K562 (cell line): ENCODE data around the gene POC1B. TPM values are rescaled to one million over a fixed set of nuclear protein-coding genes. Genes with fewer than 3 reads are reported as not detected.

ENCODE experiments used
- ATAC-seq: fragments of 200-7000 bp; cut with Tn5 transposase; 3 replicates; pipeline ENCODE4 v1.9.1; 2020; ENCODE audit warnings: moderate library complexity
- BruUV-seq: library from RNA; stranded (reverse); fragments of 400-500 nt; replicated peaks from 2 replicates; lab custom pipeline; 2021; lab: Mats Ljungman, UMichigan
- CTCF ChIA-PET: fragments of 300-600 bp; formaldehyde crosslinking; extraction: SDS; loops from one replicate; lab custom pipeline; 2021; ENCODE audit warnings: low intra/inter-chr PET ratio; lab: Yijun Ruan, JAX
- POLR2A ChIA-PET: fragments of 300-600, 350-650 bp; sonication (Branson Sonifier 250); formaldehyde crosslinking; extraction: SDS; loops from one replicate; lab custom pipeline; 2021; ENCODE audit warnings: antibody characterized with exemption, inconsistent platforms; lab: Yijun Ruan, JAX
- DNase-seq, 4 experiments: peaks; one replicate each; pipeline versions ENCODE4 v3.0.0 to v3.0.0-alpha.2; 2011 to 2018; ENCODE audit warnings: low spot score in 3 of 4, mixed read lengths in 3 of 4; ENCODE audit errors: extremely low read depth in 1 of 4
- FAIRE-seq: peaks from 2 replicates; lab custom pipeline; 2011; peaks lifted over from hg19 to GRCh38; lab: Jason Lieb, UNC
- H2AFZ ChIP-seq: 2 replicates; pipeline ENCODE4 v1.6.0; 2011; ENCODE audit warnings: low read depth, low read length, control low read depth, inconsistent platforms
- H3K27ac ChIP-seq: fragments of 200-600 bp; 3 replicates; pipeline ENCODE4 v1.8.0; 2011; ENCODE audit warnings: low read depth, mild to moderate bottlenecking, control low read depth, inconsistent platforms, low read length, moderate library complexity, mixed read lengths; ENCODE audit errors: extremely low read depth
- H3K27me3 ChIP-seq, 2 experiments: fragments of 300-600 bp in 1 of 2; 2 replicates in 1 of 2; 3 replicates in 1 of 2; pipeline versions ENCODE4 v1.6.0 to v1.8.0; 2011; ENCODE audit warnings: inconsistent platforms in 2 of 2, low read length in 2 of 2, mild to moderate bottlenecking in 1 of 2, mixed read lengths in 1 of 2, moderate library complexity in 1 of 2; ENCODE audit not compliant: control insufficient read depth in 2 of 2, insufficient read depth in 2 of 2
- H3K36me3 ChIP-seq: fragments of 300-600 bp; 3 replicates; pipeline ENCODE4 v1.8.0; 2011; ENCODE audit warnings: mild to moderate bottlenecking, low read length, inconsistent platforms; ENCODE audit not compliant: control insufficient read depth, insufficient read depth
- H3K4me1 ChIP-seq, 2 experiments: fragments of 200-600 bp in 1 of 2; replicated peaks in 1 of 2; 2 replicates in 1 of 2; 3 replicates in 1 of 2; pipeline versions ENCODE4 v1.5.1 to v1.8.0; 2011; ENCODE audit warnings: inconsistent platforms in 2 of 2, low read length in 2 of 2, mild to moderate bottlenecking in 1 of 2, mixed read lengths in 1 of 2, moderate library complexity in 1 of 2; ENCODE audit not compliant: control insufficient read depth in 2 of 2, insufficient read depth in 2 of 2
- H3K4me2 ChIP-seq: 2 replicates; pipeline ENCODE4 v1.6.1; 2011; ENCODE audit warnings: low read length, control low read depth, inconsistent platforms, mixed read lengths; ENCODE audit not compliant: insufficient read depth
- H3K4me3 ChIP-seq: fragments of 200-600 bp; sonication (generic), shearing (Covaris generic); 2 replicates; pipeline ENCODE4 v1.5.1; 2016; ENCODE audit warnings: control low read depth, inconsistent platforms
- H3K79me2 ChIP-seq: fragments of 200-600 bp; 3 replicates; pipeline ENCODE4 v1.8.0; 2011; ENCODE audit warnings: low read length, inconsistent platforms; ENCODE audit not compliant: control insufficient read depth, insufficient read depth
- H3K9ac ChIP-seq, 2 experiments: 2 replicates each; pipeline versions ENCODE4 v1.6.0 to v1.6.1; 2011; ENCODE audit warnings: low read depth in 2 of 2, low read length in 2 of 2, control low read depth in 1 of 2, inconsistent platforms in 1 of 2, mild to moderate bottlenecking in 1 of 2, mixed read lengths in 1 of 2; ENCODE audit not compliant: insufficient read depth in 1 of 2
- H3K9me1 ChIP-seq: one replicate; pipeline ENCODE4 v1.6.0; 2011; ENCODE audit warnings: inconsistent platforms, mild to moderate bottlenecking, low read length, moderate library complexity; ENCODE audit not compliant: control insufficient read depth, insufficient read depth
- H3K9me3 ChIP-seq: replicated peaks from 2 replicates; pipeline ENCODE4 v1.5.1; 2011; ENCODE audit warnings: low read depth, low read length, inconsistent platforms; ENCODE audit not compliant: control insufficient read depth, insufficient read depth
- H4K20me1 ChIP-seq: replicated peaks from 2 replicates; pipeline ENCODE4 v1.6.1; 2011; ENCODE audit warnings: low read length, inconsistent platforms, mixed read lengths; ENCODE audit not compliant: control insufficient read depth, insufficient read depth
- DACH1 ChIP-seq: fragments of 450-650 bp; IDR thresholded peaks from 2 replicates; pipeline ENCODE4 v1.6.1; 2018; ENCODE audit not compliant: partially characterized antibody
- E2F3 ChIP-seq: fragments of 250-450 bp; sonication (Bioruptor Pico); IDR thresholded peaks from 2 replicates; pipeline ENCODE4 v1.4.0; 2020; ENCODE audit warnings: mild to moderate bottlenecking
- MYC ChIP-seq, 2 experiments: fragments of 250-450 bp in 1 of 2; sonication (Bioruptor Pico) in 1 of 2; IDR thresholded peaks; 2 replicates each; pipeline versions ENCODE4 v1.5.1 to v1.6.1; 2012 to 2021; ENCODE audit warnings: low read depth in 2 of 2, borderline replicate concordance in 1 of 2, improper control_type of control experiment in 1 of 2, low read length in 1 of 2, mild to moderate bottlenecking in 1 of 2, moderate library complexity in 1 of 2
- NFE2 ChIP-seq: IDR thresholded peaks from 2 replicates; pipeline ENCODE4 v1.6.1; 2014; ENCODE audit warnings: antibody characterized with exemption, low read depth
- PTBP1 ChIP-seq: fragments of 200-400 bp; formaldehyde crosslinking; IDR thresholded peaks from 2 replicates; pipeline ENCODE4 v1.6.1; 2017; ENCODE audit warnings: low read depth, low read length
- RUNX1 ChIP-seq: sonication (generic); IDR thresholded peaks from 2 replicates; pipeline ENCODE4 v1.6.1; 2016; ENCODE audit warnings: antibody characterized with exemption, low read depth
- WGBS: fragments of 100-300 bp; shearing (Covaris generic); methylation state at CpG from one replicate; pipeline ENCODE4 v1.1.6; 2016; ENCODE audit warnings: low coverage, mixed read lengths; ENCODE audit not compliant: insufficient coverage; ENCODE audit errors: missing lambda C conversion rate; 5-methylcytosine and 5-hydroxymethylcytosine counted together
- in situ Hi-C: fragments of 300-500 bp; cut with MboI; formaldehyde crosslinking; loops from 4 replicates; pipeline ENCODE4 v1.15.0; 2018; ENCODE audit warnings: inconsistent platforms, mixed read lengths
- intact Hi-C: fragments of 100-400 bp; cut with micrococcal nuclease; formaldehyde crosslinking; loops from 2 replicates; pipeline ENCODE4 v1.14.2; 2022
- polyA plus RNA-seq, 8 experiments: library from polyadenylated mRNA; depleted of rRNA in 4 of 8; stranded (reverse) in 5 of 8; unstranded in 3 of 8; fragments of >200 nt; fragmentation: Nextera tagmentation in 2 of 8; fragmentation: Illumina TruSeq in 1 of 8; extraction: Ambion mirVana in 2 of 8; extraction: Trizol in 1 of 8; gene quantifications; 2 replicates each; pipeline versions ENCODE4 v1.2.1 to v1.2.3, GENCODE V29; 2011 to 2014; ENCODE audit warnings: inconsistent platforms in 1 of 8, missing spikeins in 1 of 8
- total RNA-seq, 7 experiments: library from RNA; depleted of rRNA in 6 of 7; stranded (reverse); fragments of >200 nt in 6 of 7; fragmentation: Illumina TruSeq in 2 of 7; extraction: Trizol in 2 of 7; gene quantifications; 2 replicates each; pipeline versions ENCODE4 v1.2.1 to v1.2.3, GENCODE V29; 2011 to 2021; ENCODE audit warnings: low replicate concordance in 1 of 7
- TF ChIP-seq, protein P1 (sequence below): sonication (generic); formaldehyde crosslinking; IDR thresholded peaks from 2 replicates; pipeline ENCODE4 v1.8.0; 2023; ENCODE audit warnings: mild to moderate bottlenecking, missing genetic modification reagents
- TF ChIP-seq, protein P2 (sequence below): fragments of 450-650 bp; IDR thresholded peaks from 2 replicates; pipeline ENCODE4 v1.6.1; 2016; ENCODE audit warnings: mild to moderate bottlenecking
- TF ChIP-seq, protein P3 (sequence below): fragments of 250-450 bp; sonication (Bioruptor Pico); IDR thresholded peaks from 2 replicates; pipeline ENCODE4 v1.5.0; 2021

The POC1B gene
- total and polyA plus RNA-seq, 9 of the 15 experiments (the other 6 are each of a cell fraction or from before 2014, with no cell fraction given): 4.5 to 16.1 (median 10.4) TPM

DNA sequence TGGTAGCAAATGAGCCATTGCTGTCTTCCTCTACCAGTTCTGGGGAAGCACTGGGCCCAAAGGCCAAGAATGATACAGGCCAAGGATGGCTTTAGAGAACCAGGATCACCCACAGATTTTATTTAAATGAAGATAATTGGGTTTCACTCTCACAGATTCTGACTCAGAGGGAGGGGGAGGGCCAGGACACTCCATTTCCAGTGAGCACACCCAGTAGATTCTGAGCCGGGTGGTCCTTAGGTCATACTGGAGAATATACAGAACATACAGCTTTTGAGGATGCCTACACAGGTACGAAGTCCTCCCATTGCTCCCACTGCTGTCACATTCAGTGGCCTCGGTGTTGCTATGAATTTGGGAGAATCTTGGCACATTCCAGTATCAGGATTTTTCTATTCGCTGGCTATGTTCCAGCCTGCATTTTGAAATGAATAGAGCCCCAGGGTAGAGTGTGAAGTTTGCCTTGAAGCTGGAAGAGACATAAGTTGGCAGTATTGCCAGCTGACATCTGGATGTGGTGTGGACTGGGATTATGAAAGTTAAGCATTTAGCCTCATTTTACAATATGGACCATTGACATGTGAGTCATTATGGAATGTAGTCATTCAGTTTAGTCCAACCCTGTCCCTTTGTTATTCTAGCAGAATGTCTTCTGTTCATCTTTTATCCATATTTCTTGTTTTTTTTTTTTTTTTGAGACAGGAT, 45.8 kb upstream of the POC1B start (continued):
- TF ChIP-seq PTBP1: no peak
- no peak for TF ChIP-seq RUNX1
- TF ChIP-seq E2F3 (CRISPR knock-in tag): no peak

DNA sequence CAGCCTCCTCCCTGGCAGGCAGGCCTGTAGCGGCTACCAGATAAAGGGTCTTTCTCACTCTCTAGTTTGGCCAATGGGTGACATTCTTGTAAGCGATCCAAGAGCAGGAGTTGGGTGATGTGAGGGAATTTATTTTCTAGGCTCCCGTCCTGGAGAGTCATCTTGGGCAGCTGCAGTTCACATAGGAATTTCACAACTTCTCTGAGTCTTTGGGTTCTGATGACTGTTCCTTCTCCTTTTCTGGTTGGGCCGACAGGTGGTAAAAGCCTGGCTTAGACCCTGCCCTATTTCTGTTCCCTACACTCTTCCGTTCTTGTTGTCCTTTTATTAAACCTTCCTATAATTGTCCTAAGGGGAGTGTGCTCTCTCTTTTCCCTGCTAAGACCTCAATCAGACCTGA, 42.6 kb upstream of the POC1B start:
- H2AFZ ChIP-seq: peak overlapping the region; percentile 40; the same call in 1 of the 2 replicates
- no peaks in the 10 kb centered on the region for H3K9me3 ChIP-seq
- no peak for DNase-seq
- 59% methylated on average over 4 of the region's 5 CpGs for WGBS
- H3K36me3 ChIP-seq: no peaks in the 10 kb centered on the region
- H3K9me1 ChIP-seq: no peaks in the 10 kb centered on the region
- TF ChIP-seq, protein P1, sequence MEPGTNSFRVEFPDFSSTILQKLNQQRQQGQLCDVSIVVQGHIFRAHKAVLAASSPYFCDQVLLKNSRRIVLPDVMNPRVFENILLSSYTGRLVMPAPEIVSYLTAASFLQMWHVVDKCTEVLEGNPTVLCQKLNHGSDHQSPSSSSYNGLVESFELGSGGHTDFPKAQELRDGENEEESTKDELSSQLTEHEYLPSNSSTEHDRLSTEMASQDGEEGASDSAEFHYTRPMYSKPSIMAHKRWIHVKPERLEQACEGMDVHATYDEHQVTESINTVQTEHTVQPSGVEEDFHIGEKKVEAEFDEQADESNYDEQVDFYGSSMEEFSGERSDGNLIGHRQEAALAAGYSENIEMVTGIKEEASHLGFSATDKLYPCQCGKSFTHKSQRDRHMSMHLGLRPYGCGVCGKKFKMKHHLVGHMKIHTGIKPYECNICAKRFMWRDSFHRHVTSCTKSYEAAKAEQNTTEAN: no peak
- TF ChIP-seq DACH1: no peak
- TF ChIP-seq, protein P2, sequence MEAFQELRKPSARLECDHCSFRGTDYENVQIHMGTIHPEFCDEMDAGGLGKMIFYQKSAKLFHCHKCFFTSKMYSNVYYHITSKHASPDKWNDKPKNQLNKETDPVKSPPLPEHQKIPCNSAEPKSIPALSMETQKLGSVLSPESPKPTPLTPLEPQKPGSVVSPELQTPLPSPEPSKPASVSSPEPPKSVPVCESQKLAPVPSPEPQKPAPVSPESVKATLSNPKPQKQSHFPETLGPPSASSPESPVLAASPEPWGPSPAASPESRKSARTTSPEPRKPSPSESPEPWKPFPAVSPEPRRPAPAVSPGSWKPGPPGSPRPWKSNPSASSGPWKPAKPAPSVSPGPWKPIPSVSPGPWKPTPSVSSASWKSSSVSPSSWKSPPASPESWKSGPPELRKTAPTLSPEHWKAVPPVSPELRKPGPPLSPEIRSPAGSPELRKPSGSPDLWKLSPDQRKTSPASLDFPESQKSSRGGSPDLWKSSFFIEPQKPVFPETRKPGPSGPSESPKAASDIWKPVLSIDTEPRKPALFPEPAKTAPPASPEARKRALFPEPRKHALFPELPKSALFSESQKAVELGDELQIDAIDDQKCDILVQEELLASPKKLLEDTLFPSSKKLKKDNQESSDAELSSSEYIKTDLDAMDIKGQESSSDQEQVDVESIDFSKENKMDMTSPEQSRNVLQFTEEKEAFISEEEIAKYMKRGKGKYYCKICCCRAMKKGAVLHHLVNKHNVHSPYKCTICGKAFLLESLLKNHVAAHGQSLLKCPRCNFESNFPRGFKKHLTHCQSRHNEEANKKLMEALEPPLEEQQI: no peak
- TF ChIP-seq, protein P3, sequence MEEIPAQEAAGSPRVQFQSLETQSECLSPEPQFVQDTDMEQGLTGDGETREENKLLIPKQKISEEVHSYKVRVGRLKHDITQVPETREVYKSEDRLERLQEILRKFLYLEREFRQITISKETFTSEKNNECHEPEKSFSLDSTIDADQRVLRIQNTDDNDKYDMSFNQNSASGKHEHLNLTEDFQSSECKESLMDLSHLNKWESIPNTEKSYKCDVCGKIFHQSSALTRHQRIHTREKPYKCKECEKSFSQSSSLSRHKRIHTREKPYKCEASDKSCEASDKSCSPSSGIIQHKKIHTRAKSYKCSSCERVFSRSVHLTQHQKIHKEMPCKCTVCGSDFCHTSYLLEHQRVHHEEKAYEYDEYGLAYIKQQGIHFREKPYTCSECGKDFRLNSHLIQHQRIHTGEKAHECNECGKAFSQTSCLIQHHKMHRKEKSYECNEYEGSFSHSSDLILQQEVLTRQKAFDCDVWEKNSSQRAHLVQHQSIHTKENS (CRISPR knock-in tag): no peak
- no peak for TF ChIP-seq NFE2
- TF ChIP-seq MYC (IDR thresholded peaks at IDR 0.05; ENCODE audit: low read depth, low read length): no peak
- TF ChIP-seq MYC (CRISPR knock-in tag; IDR thresholded peaks at IDR 0.05; ENCODE audit: borderline replicate concordance, low read depth): no peak
- no peaks in the 10 kb centered on the region for H3K79me2 ChIP-seq
- ChIA-PET CTCF (no interaction called here), POLR2A (no interaction called here)
- intact Hi-C loops (no loop called here), in situ Hi-C loops (no loop called here)
- no peak overlapping the region for H3K4me2 ChIP-seq
- no peak for ATAC-seq
- no peaks in the 10 kb centered on the region for H3K27me3 ChIP-seq
- no peak overlapping the region for H3K9ac ChIP-seq
- peaks cover 0 to 12% of the 10 kb centered on the region in 2 experiments; a peak in 2 of 5 replicates for H3K4me1 ChIP-seq
- FAIRE-seq: no peak
- H4K20me1 ChIP-seq: no peaks in the 10 kb centered on the region
- no peak overlapping the region for H3K4me3 ChIP-seq
- BruUV-seq: no TSS peak
- no peak overlapping the region for H3K27ac ChIP-seq
